Fibroblast of pulmonary artery (primary cell): ENCODE data around the gene TCF4.

Experiments
- DNase-seq: peaks from one replicate; pipeline ENCODE4 v3.0.0-alpha.2; 2010; ENCODE audit warnings: low read depth
- H3K4me3 ChIP-seq: replicated peaks from 2 replicates; pipeline ENCODE4 v1.5.1; 2011; ENCODE audit warnings: low read depth, mild to moderate bottlenecking, control low read depth, low read length, moderate library complexity
- TF ChIP-seq, protein P1 (sequence below): IDR thresholded peaks from 2 replicates; pipeline ENCODE4 v1.5.1; 2011; ENCODE audit warnings: mild to moderate bottlenecking, control low read depth, low read length, inconsistent platforms; ENCODE audit errors: missing control alignments

The TCF4 gene

DNA sequence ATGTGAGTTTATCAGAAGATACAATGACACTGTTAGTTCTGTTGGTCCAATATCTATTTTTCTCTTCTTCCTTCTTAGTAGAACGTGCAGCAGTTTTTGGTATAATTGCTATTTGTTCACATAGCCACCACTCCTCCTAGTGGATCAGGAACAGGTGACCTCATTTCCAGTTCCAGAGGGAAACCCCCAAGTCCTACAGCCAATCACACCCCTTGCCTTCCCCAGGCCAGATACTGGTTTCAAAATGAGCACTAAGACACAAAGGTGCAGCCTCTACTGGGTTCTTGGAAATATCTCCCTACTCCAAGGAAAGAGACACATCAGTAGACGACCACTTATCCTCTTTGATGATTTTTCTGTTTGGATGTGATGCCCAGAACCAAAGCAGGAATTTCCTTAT lies 103.2 kb downstream of the TCF4 start:
- H3K4me3 ChIP-seq: no peak overlapping the region
- TF ChIP-seq, protein P1, sequence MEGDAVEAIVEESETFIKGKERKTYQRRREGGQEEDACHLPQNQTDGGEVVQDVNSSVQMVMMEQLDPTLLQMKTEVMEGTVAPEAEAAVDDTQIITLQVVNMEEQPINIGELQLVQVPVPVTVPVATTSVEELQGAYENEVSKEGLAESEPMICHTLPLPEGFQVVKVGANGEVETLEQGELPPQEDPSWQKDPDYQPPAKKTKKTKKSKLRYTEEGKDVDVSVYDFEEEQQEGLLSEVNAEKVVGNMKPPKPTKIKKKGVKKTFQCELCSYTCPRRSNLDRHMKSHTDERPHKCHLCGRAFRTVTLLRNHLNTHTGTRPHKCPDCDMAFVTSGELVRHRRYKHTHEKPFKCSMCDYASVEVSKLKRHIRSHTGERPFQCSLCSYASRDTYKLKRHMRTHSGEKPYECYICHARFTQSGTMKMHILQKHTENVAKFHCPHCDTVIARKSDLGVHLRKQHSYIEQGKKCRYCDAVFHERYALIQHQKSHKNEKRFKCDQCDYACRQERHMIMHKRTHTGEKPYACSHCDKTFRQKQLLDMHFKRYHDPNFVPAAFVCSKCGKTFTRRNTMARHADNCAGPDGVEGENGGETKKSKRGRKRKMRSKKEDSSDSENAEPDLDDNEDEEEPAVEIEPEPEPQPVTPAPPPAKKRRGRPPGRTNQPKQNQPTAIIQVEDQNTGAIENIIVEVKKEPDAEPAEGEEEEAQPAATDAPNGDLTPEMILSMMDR: no peak
- no peak for DNase-seq

DNA sequence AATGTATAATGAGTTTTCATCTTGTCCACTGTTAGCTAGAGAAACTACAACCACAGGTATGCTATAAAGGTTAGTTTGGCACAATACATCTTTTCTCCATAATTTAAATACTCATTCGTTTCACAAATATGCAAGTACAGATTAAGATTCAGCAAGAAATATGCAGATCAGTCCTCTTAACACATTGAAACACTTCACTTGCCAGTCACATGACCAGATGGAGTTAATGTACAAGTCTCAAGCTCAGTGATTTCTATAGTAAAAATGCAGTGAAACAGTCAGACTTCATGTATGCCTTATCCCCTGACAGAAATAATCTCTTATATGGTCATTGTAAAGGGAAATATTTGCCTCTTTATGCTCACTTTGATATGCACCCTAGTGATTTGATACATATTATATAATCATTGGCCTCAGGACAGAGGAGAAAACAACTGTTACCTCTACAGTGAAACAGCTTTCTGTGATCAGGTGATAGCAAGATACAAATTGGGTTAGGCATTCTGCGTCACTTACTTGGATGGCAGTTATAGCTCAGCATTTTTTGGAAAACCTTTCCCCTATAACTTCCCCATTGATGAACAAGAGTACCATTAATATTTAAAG lies 104.6 kb downstream of the TCF4 start:
- TF ChIP-seq, protein P1: no peak
- DNase-seq: no peak
- no peak overlapping the region for H3K4me3 ChIP-seq

DNA sequence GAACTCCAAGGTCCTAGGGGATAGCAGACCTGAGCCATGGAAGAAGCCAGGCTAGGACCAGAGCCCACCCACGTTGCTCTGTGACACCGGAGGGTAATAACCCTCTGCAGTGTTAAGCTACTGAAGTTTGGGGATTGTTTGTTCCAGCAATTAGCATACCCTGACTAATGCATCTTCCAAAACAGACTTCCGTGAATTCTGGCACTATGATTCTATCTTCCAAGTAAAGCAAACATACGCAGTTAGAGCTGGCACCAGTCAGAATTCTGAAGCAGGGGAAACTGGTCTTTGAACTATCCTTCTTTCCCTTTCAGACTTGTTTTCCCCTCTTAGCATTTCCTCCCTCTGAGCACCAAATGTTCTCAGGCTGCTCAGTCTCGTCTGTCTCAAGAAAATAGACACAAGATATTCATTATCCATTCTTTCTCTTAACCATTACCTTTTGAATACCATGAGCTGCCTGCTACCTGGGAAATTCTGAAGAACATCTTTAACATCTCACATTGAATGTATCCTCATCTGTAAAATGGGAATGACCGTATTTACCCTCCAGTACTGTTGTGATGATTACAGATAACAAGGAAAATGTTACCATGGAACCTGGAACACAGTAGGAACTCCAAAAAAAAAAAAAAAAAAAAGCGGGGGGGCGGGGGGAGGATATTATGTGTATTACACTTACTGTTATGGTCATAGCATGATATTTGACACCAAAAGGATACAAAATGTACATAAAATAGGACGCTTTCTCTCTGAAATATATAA lies 108.2 kb downstream of the TCF4 start:
- TF ChIP-seq, protein P1: no peak
- H3K4me3 ChIP-seq: no peak overlapping the region
- no peak for DNase-seq

DNA sequence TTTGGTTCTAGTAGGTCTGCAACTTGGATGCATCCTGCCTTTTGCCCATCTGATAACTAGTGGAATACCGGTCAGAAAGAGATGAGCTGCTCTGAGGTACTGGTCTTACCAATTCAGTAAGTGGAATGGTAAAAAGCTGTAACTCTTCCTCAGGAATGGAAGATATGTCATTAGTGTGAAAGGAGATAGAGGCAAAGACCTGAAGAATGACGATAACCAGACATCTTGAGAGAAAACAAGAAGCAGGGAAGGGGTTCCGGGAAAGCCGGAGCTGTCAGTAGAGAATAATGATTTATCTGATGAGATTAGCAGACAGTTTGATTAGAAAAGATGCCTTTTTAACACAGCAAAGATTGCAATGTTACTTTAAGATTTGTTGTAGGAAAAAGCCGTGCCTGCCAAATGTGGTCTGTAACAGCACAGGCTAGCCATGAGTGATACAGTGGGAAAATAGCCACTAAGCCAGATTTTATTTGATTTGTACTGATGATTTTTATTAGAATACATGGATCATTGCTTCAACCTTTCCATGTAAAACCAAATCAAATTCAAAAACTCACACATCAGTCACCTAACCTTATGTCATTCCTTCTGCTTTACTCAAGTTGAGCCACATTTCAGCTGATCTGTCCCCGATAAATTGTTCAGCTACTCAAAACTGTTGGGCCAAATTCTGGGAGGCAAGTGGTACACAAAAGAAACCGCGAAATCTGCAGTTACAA lies 110.0 kb downstream of the TCF4 start:
- peak; percentile 43 for DNase-seq
- H3K4me3 ChIP-seq: peak overlapping the region; percentile 62
- TF ChIP-seq, protein P1: no peak

DNA sequence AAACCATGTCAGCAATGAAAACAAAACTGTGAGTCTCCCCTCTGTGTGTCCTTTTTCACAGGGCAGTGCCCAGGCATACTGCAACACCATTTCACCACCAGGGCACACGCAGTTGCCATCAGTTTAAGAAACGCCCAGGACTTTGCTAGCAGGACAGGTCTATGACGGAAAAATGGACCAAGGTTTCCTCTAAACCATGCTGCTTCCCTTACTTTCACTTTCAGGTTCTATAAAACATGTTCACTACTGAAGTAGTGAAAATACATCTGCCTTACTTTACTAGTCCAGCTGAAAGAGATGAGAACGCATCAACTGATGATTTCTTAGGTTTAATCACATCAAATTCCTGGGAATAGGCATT lies 110.5 kb downstream of the TCF4 start:
- H3K4me3 ChIP-seq: peak overlapping the region; percentile 62
- TF ChIP-seq, protein P1: peak; percentile 33
- peak; percentile 69 for DNase-seq

DNA sequence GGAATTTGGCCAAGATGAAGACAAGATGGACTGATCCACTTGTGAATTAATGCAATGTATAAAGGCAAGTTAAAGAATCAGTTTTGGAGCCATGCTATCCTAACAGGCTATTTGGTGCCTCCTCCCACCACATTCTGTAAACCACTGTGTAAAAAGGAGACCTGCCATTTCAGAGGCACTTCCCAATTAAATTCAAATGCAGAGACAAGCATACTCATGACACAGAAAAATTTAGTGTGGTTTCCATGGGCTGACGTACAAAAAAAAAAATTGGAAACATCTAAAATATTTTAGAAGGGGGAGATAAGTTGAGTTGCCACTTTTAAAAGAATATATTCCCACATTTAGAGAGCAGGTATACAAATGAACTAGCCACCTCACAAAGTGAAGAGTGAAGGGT lies 112.1 kb downstream of the TCF4 start:
- TF ChIP-seq, protein P1: no peak
- no peak overlapping the region for H3K4me3 ChIP-seq
- no peak for DNase-seq
